K562 (cell line): ENCODE results near the gene XRRA1. TPM values are rescaled to one million over a fixed set of nuclear protein-coding genes. Genes with fewer than 3 reads are reported as not detected.

Experiments
- ATAC-seq: fragments of 200-7000 bp; cut with Tn5 transposase; 3 replicates; pipeline ENCODE4 v1.9.1; 2020; ENCODE audit warnings: moderate library complexity
- BruUV-seq: library from RNA; stranded (reverse); fragments of 400-500 nt; replicated peaks from 2 replicates; lab custom pipeline; 2021; lab: Mats Ljungman, UMichigan
- CTCF ChIA-PET: fragments of 300-600 bp; formaldehyde crosslinking; extraction: SDS; loops from one replicate; lab custom pipeline; 2021; ENCODE audit warnings: low intra/inter-chr PET ratio; lab: Yijun Ruan, JAX
- POLR2A ChIA-PET: fragments of 300-600, 350-650 bp; sonication (Branson Sonifier 250); formaldehyde crosslinking; extraction: SDS; loops from one replicate; lab custom pipeline; 2021; ENCODE audit warnings: antibody characterized with exemption, inconsistent platforms; lab: Yijun Ruan, JAX
- DNase-seq, 4 experiments: peaks; one replicate each; pipeline versions ENCODE4 v3.0.0 to v3.0.0-alpha.2; 2011 to 2018; ENCODE audit warnings: low spot score in 3 of 4, mixed read lengths in 3 of 4; ENCODE audit errors: extremely low read depth in 1 of 4
- FAIRE-seq: peaks from 2 replicates; lab custom pipeline; 2011; peaks lifted over from hg19 to GRCh38; lab: Jason Lieb, UNC
- H2AFZ ChIP-seq: 2 replicates; pipeline ENCODE4 v1.6.0; 2011; ENCODE audit warnings: low read depth, low read length, control low read depth, inconsistent platforms
- H3K27ac ChIP-seq: fragments of 200-600 bp; 3 replicates; pipeline ENCODE4 v1.8.0; 2011; ENCODE audit warnings: low read depth, mild to moderate bottlenecking, control low read depth, inconsistent platforms, low read length, moderate library complexity, mixed read lengths; ENCODE audit errors: extremely low read depth
- H3K27me3 ChIP-seq, 2 experiments: fragments of 300-600 bp in 1 of 2; 2 replicates in 1 of 2; 3 replicates in 1 of 2; pipeline versions ENCODE4 v1.6.0 to v1.8.0; 2011; ENCODE audit warnings: inconsistent platforms in 2 of 2, low read length in 2 of 2, mild to moderate bottlenecking in 1 of 2, mixed read lengths in 1 of 2, moderate library complexity in 1 of 2; ENCODE audit not compliant: control insufficient read depth in 2 of 2, insufficient read depth in 2 of 2
- H3K36me3 ChIP-seq: fragments of 300-600 bp; 3 replicates; pipeline ENCODE4 v1.8.0; 2011; ENCODE audit warnings: mild to moderate bottlenecking, low read length, inconsistent platforms; ENCODE audit not compliant: control insufficient read depth, insufficient read depth
- H3K4me1 ChIP-seq, 2 experiments: fragments of 200-600 bp in 1 of 2; replicated peaks in 1 of 2; 2 replicates in 1 of 2; 3 replicates in 1 of 2; pipeline versions ENCODE4 v1.5.1 to v1.8.0; 2011; ENCODE audit warnings: inconsistent platforms in 2 of 2, low read length in 2 of 2, mild to moderate bottlenecking in 1 of 2, mixed read lengths in 1 of 2, moderate library complexity in 1 of 2; ENCODE audit not compliant: control insufficient read depth in 2 of 2, insufficient read depth in 2 of 2
- H3K4me2 ChIP-seq: 2 replicates; pipeline ENCODE4 v1.6.1; 2011; ENCODE audit warnings: low read length, control low read depth, inconsistent platforms, mixed read lengths; ENCODE audit not compliant: insufficient read depth
- H3K4me3 ChIP-seq: fragments of 200-600 bp; sonication (generic), shearing (Covaris generic); 2 replicates; pipeline ENCODE4 v1.5.1; 2016; ENCODE audit warnings: control low read depth, inconsistent platforms
- H3K79me2 ChIP-seq: fragments of 200-600 bp; 3 replicates; pipeline ENCODE4 v1.8.0; 2011; ENCODE audit warnings: low read length, inconsistent platforms; ENCODE audit not compliant: control insufficient read depth, insufficient read depth
- H3K9ac ChIP-seq, 2 experiments: 2 replicates each; pipeline versions ENCODE4 v1.6.0 to v1.6.1; 2011; ENCODE audit warnings: low read depth in 2 of 2, low read length in 2 of 2, control low read depth in 1 of 2, inconsistent platforms in 1 of 2, mild to moderate bottlenecking in 1 of 2, mixed read lengths in 1 of 2; ENCODE audit not compliant: insufficient read depth in 1 of 2
- H3K9me1 ChIP-seq: one replicate; pipeline ENCODE4 v1.6.0; 2011; ENCODE audit warnings: inconsistent platforms, mild to moderate bottlenecking, low read length, moderate library complexity; ENCODE audit not compliant: control insufficient read depth, insufficient read depth
- H3K9me3 ChIP-seq: replicated peaks from 2 replicates; pipeline ENCODE4 v1.5.1; 2011; ENCODE audit warnings: low read depth, low read length, inconsistent platforms; ENCODE audit not compliant: control insufficient read depth, insufficient read depth
- H4K20me1 ChIP-seq: replicated peaks from 2 replicates; pipeline ENCODE4 v1.6.1; 2011; ENCODE audit warnings: low read length, inconsistent platforms, mixed read lengths; ENCODE audit not compliant: control insufficient read depth, insufficient read depth
- ASH1L ChIP-seq: fragments of 450-650 bp; IDR thresholded peaks from 2 replicates; pipeline ENCODE4 v1.6.1; 2018; ENCODE audit warnings: borderline replicate concordance, mild to moderate bottlenecking, low read depth; ENCODE audit not compliant: partially characterized antibody
- CREB3 ChIP-seq: fragments of 450-650 bp; conservative IDR thresholded peaks from 2 replicates; pipeline ENCODE4 v1.6.1; 2016; ENCODE audit warnings: missing genetic modification characterization, low read depth, mild to moderate bottlenecking, missing compliant biosample characterization, moderate library complexity
- CUX1 ChIP-seq: fragments of 200-800 bp; sonication (Bioruptor generic); IDR thresholded peaks from 2 replicates; pipeline ENCODE4 v1.6.1; 2016; ENCODE audit warnings: missing genetic modification characterization, missing compliant biosample characterization
- PKNOX1 ChIP-seq: fragments of 450-650 bp; IDR thresholded peaks from 2 replicates; pipeline ENCODE4 v1.6.1; 2016
- RBM34 ChIP-seq: fragments of 200-400 bp; formaldehyde crosslinking; IDR thresholded peaks from 2 replicates; pipeline ENCODE4 v1.6.1; 2018; ENCODE audit warnings: low read length, borderline replicate concordance; ENCODE audit not compliant: insufficient read depth
- SMARCA5 ChIP-seq: fragments of 450-650 bp; IDR thresholded peaks from 2 replicates; pipeline ENCODE4 v1.6.1; 2016
- SREBF2 ChIP-seq: sonication (generic); formaldehyde crosslinking; IDR thresholded peaks from 2 replicates; pipeline ENCODE4 v1.4.0; 2020; ENCODE audit warnings: mild to moderate bottlenecking, missing genetic modification reagents
- TEAD1 ChIP-seq, 2 experiments: fragments of 450-650 bp in 1 of 2; sonication (generic) in 1 of 2; formaldehyde crosslinking; IDR thresholded peaks; 2 replicates each; pipeline versions ENCODE4 v1.4.0 to v1.8.0; 2020 to 2022; ENCODE audit warnings: mild to moderate bottlenecking in 2 of 2, missing genetic modification reagents in 1 of 2
- YY1 ChIP-seq, 3 experiments: IDR thresholded peaks; 2 replicates each; pipeline ENCODE4 v1.6.1; 2011; ENCODE audit warnings: low read length in 2 of 3, mild to moderate bottlenecking in 2 of 3, moderate library complexity in 2 of 3, borderline replicate concordance in 1 of 3, control low read depth in 1 of 3, low read depth in 1 of 3; ENCODE audit not compliant: insufficient read depth in 3 of 3, insufficient replicate concordance in 2 of 3, control insufficient read depth in 1 of 3, insufficient read length in 1 of 3; ENCODE audit errors: extremely low read depth in 1 of 3
- ZNF239 ChIP-seq: fragments of 250-450 bp; sonication (Bioruptor Pico); IDR thresholded peaks from 2 replicates; pipeline ENCODE4 v1.4.0; 2020; ENCODE audit warnings: mild to moderate bottlenecking
- WGBS: fragments of 100-300 bp; shearing (Covaris generic); methylation state at CpG from one replicate; pipeline ENCODE4 v1.1.6; 2016; ENCODE audit warnings: low coverage, mixed read lengths; ENCODE audit not compliant: insufficient coverage; ENCODE audit errors: missing lambda C conversion rate; 5-methylcytosine and 5-hydroxymethylcytosine counted together
- in situ Hi-C: fragments of 300-500 bp; cut with MboI; formaldehyde crosslinking; loops from 4 replicates; pipeline ENCODE4 v1.15.0; 2018; ENCODE audit warnings: inconsistent platforms, mixed read lengths
- intact Hi-C: fragments of 100-400 bp; cut with micrococcal nuclease; formaldehyde crosslinking; loops from 2 replicates; pipeline ENCODE4 v1.14.2; 2022
- polyA plus RNA-seq, 8 experiments: library from polyadenylated mRNA; depleted of rRNA in 4 of 8; stranded (reverse) in 5 of 8; unstranded in 3 of 8; fragments of >200 nt; fragmentation: Nextera tagmentation in 2 of 8; fragmentation: Illumina TruSeq in 1 of 8; extraction: Ambion mirVana in 2 of 8; extraction: Trizol in 1 of 8; gene quantifications; 2 replicates each; pipeline versions ENCODE4 v1.2.1 to v1.2.3, GENCODE V29; 2011 to 2014; ENCODE audit warnings: inconsistent platforms in 1 of 8, missing spikeins in 1 of 8
- total RNA-seq, 7 experiments: library from RNA; depleted of rRNA in 6 of 7; stranded (reverse); fragments of >200 nt in 6 of 7; fragmentation: Illumina TruSeq in 2 of 7; extraction: Trizol in 2 of 7; gene quantifications; 2 replicates each; pipeline versions ENCODE4 v1.2.1 to v1.2.3, GENCODE V29; 2011 to 2021; ENCODE audit warnings: low replicate concordance in 1 of 7

Gene XRRA1
- total and polyA plus RNA-seq, 9 of the 15 experiments (the other 6 are each of a cell fraction or from before 2014, with no cell fraction given), result 5.0 to 22.5 (median 16.0) TPM

- H4K20me1 ChIP-seq, result no peaks in the 10 kb centered on the region
- H2AFZ ChIP-seq, result no peak overlapping the region
- intact Hi-C loops, result no loop called here
- no peak for FAIRE-seq
- H3K27me3 ChIP-seq, result no peaks in the 10 kb centered on the region
- no peak overlapping the region for H3K27ac ChIP-seq
- H3K9me1 ChIP-seq, result no peaks in the 10 kb centered on the region
- H3K9ac ChIP-seq, result no peak overlapping the region
- H3K79me2 ChIP-seq, result no peaks in the 10 kb centered on the region
- no peaks in the 10 kb centered on the region for H3K9me3 ChIP-seq
- H3K4me1 ChIP-seq, result no peaks in the 10 kb centered on the region; a peak in 1 of 5 replicates
- BruUV-seq, result TSS peak; percentile 7
- TF ChIP-seq ZNF239 (no peak), TEAD1 (CRISPR knock-in tag; IDR thresholded peaks at IDR 0.05) (no peak), PKNOX1 (no peak), RBM34 (no peak), CREB3 (tag) (no peak), SREBF2 (CRISPR knock-in tag) (no peak), ASH1L (no peak), YY1 (IDR thresholded peaks at IDR 0.05; ENCODE audit: borderline replicate concordance in 1 of 3, control insufficient read depth in 1 of 3, extremely low read depth in 1 of 3, insufficient read depth in 3 of 3, insufficient read length in 1 of 3, insufficient replicate concordance in 2 of 3, low read depth in 1 of 3, low read length in 2 of 3) (no peak), CUX1 (CRISPR knock-in tag) (no peak), SMARCA5 (no peak)
- TF ChIP-seq, all 486 proteins: peak for 0
- DNase-seq, result no peak
- Histone ChIP-seq H3K4me2 (no peak overlapping the region), H3K4me3 (no peak overlapping the region), H3K36me3 (peaks cover 79% of the 10 kb centered on the region; the same call in 2 of the 3 replicates)
- ChIA-PET CTCF (no interaction called here), POLR2A (no interaction called here)
- ATAC-seq, result no peak
- 56% methylated on average over 1 of the region's 1 CpG for WGBS
- in situ Hi-C loops, result no loop called here
Measured at GRCh38 chr11:74837191-74837590, 111.7 kb downstream of the XRRA1 start.
